ENCODE results near the gene NUP50.

Gene NUP50

DNA sequence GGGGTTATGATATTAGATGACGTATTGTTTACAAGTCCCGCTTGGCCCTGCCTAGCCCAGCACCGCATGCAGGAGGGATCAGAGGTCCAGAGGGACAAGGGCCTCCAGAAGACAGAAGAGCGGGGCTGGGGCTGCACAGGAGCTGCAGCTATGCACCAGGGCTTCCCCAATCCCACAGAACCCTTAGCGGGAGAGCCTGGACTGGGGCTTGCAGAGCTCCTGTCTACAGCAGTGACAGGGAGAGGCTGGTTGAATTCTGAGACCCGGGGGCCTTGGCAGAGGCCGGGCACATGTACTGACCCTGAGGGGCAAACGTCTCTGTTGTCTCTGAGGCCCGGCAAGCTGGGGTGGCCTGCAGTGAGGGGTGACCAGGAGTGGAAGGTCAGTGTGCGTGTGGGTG is 70.1 kb downstream of the NUP50 start:
- no peak for DNase-seq

DNA sequence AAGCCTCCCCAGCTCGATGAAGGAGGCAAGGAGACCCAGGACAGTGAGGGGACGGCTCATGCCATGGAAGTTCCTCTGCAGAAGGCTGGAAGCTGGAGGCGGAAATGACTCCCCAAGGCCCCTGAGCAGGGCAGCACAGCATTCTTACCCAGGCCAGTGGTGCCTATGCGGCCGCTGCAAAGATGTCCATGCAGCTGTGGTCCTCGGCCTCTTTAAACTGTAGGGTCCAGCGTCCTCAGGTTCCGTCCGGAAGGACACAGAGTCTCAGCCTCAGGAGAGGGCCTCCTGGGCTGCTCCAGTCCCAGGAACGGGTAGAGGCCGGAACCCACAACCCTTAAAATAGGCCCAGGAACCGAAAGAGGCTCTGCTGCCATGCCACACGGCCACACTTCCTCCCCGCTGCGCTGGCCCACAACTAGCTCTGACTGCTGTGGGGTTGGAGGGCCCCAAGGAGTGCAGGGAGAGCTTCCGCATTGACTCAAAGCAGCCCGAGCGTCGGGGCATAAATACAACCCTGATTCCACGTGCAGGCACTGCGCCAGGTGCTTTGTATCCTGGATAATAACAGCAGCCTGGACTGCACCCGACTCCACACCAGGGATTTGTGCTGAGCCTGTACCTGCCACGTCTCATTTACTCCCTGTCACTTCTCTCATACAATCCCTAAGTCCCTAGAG is 71.5 kb downstream of the NUP50 start:
- DNase-seq: peak; percentile 91

DNA sequence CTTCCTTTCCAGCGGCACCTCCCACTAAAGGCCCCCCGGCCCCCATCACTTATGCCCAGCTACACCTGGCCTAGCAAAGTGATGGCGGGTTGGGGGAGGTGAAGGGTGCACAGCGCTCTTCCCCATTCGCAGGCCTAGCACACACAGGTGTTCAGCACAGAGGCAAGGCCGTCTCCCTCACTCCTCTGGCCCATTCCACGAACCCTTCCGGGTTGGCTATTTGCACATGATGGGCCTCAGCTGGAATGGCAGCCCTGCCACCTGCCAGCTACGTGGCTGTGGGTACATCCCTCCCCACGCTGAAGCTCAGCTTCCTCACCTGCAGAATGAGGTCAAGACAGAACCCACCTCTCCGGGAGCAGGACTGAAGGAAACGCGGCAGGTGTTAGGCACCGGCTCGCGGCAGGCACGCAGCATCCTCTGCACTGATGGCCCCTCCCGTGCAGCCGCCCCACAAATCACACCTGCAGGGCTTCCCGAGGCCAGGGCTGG is 72.2 kb downstream of the NUP50 start:
- no peak for DNase-seq

DNA sequence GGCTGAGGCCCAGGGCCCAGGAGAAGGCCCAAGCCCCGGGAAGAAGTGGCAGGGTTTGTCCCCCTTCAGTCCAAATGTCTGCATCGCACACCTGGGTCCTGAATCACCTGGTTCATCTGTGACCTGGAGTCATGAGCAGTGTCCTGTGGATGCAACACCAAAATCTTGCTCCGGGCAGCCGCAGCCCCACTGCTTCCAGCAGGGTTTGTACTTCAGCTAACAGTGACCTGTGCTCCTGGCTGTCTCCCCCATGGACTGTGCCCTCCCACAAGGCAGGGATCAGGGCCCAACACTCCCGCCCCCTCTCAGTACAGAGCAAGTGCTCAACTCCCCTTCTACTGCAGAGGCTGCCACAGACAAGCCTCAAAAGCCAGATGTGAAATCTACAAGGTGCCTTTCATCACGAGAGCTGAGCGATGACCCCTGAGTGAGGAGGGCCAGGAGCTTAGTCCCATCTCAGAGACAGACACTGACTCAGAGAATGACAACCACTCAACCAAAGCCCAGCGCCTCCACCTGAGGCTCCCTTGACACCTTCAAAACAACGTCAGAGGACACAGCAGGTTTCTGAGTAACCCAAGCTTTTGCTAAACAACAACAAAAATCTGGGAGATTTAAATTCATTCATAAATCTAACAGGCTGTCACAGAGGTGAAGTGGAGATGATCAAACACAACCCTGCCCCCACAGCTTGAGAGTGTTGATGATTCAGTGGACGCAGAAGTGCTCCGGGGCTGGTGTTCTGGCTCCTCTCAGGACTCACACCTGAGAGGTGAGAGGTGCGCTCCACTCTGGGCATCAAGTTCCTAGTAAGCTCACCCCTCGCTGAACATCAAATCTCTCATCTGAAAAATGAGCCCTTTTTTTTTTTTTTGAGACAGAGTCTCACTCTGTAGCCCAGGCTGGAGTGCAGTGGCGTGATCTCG is 73.6 kb downstream of the NUP50 start:
- DNase-seq: no peak

Data from hematopoietic multipotent progenitor cell treated with erythropoietin and hydrocortisone succinate and interleukin-3 and kit ligand, for 4 days (in vitro differentiated cells).